GM19467 (cell line): ENCODE results near the gene TRMT6.
A peak's percentile ranks its signal among the peaks of the same experiment; 100 is the strongest.

Experiments
- ATAC-seq: cut with Tn5 transposase; IDR thresholded peaks from one replicate; pipeline ENCODE4 v1.9.1; 2021; ENCODE audit warnings: mild to moderate bottlenecking, moderate library complexity; ENCODE audit not compliant: unreplicated experiment

Gene TRMT6

GRCh38 chr20:5949943-5950270 lies 426 bp downstream of the TRMT6 start:
- ATAC-seq, result peak; percentile 6

DNA sequence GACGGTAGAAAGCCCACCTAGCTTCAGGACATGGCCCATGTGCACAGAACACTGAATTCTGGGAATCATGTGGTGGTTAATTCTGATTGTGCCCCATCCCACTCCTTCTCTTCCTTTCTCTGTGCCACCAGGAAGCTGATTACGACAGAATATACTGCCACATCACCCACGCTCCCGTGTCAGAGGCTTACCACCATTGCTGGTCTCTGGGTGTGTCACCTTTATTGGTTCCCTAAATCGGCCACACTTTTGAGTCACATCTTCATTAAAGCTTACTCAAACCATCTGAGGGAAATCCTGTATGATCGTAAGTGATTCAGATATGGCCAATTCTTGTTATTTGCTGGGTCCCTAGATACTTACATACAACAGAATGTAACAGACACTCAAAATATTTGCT lies 3.1 kb downstream of the TRMT6 start:
- ATAC-seq, result no peak

- no peak for ATAC-seq
Measured at GRCh38 chr20:5945963-5946362, 4.4 kb downstream of the TRMT6 start.

DNA sequence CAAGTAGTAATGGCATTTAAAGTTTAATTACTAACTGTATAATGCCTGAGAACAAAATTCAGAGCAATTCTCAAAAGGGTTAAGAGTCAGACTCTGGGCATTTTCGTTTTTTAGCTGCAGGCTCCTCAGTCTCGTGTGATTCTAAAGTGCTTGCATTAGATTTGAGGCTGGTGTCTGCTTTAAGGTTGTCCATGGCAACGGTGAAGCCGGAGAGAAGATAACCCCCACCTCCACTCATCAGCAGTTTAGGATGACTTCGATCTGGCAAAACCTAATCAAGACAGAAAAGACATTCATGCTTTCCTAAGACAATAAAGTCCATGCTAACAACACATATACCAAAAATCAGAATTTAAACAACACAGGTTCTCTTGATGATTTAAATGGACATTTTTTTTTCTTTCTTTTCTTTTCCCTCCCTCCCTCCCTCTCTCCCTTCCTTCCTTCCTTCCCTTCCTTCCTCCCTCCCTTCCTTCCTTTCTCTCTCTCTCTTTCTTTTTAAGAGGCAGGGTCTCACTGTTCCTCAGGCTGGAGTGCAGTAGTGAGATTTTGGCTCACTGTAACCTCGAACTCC lies 11.8 kb downstream of the TRMT6 start:
- no peak for ATAC-seq

- ATAC-seq, result no peak
Measured at GRCh38 chr20:5936238-5936637, 14.1 kb downstream of the TRMT6 start.

DNA sequence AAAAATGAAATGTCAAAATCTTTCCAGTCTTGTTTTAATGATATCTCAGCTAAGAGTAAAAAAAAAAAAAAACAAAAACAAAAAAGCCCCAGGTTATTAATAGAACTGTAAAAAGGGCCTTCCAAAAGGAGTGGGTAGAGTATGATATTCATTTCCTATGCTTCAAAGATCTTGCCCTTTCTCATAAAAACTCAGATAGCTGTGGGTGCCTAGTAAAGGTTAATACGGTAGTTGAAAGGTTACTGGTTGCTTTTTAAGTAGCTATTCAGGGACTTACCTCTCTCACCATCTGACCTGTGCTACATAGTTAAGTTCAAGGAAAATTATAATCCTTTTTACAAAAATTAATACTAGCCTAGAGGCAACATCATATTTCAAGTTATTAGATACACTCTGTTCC lies 14.9 kb downstream of the TRMT6 start:
- ATAC-seq, result no peak

DNA sequence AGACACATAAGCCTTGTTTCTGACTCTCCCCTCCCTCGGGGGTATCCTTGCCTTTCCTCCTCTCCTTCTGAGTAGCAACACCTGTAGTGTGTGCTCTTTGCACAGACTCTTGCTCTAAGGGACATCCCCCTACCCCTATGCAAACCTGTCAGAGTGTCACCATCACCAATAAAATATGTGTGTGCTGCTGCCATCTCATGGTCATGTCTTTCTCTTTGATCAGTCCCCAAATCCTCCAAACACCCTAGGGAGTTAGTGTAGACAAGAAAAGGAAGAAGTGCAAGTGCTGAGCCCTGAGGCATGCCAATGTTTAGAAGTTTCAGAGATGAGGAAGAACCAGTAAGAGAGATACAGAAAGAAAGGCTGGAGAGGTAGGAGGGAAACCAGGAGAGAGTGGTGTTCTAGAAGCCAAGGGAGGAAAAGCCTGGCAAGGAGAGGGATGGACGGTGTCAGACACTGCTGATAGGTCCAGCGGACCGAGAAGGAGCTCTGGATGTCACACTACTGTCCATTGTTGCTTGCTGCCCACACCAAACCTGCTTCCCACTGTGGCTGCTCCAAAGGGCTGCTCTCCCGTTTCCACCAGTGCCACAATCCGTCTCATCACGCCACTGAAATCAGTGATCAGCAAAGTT lies 16.4 kb downstream of the TRMT6 start:
- ATAC-seq, result no peak

GRCh38 chr20:5932796-5933195 lies 17.5 kb downstream of the TRMT6 start:
- ATAC-seq, result no peak

DNA sequence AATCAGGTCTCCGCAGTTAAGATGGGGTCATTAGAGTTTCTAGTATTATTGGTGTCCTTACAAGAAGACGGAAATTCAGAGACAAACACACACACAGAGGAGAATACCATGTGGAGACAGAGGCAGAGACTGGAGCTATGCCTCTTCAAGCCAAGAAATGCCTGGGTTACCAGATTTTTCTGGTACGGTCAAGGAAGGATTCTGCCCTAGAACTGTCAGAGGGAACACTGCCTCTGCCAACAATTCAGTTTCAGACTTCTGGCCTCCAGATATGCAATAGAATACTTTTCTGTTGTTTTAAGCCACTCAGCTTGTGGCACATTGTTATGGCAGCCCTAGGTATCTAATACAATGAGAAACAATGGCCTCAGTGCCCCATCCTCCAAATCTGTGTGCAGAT lies 18.9 kb downstream of the TRMT6 start:
- no peak for ATAC-seq

GRCh38 chr20:5928836-5929715 lies 21.3 kb downstream of the TRMT6 start:
- ATAC-seq, result no peak

DNA sequence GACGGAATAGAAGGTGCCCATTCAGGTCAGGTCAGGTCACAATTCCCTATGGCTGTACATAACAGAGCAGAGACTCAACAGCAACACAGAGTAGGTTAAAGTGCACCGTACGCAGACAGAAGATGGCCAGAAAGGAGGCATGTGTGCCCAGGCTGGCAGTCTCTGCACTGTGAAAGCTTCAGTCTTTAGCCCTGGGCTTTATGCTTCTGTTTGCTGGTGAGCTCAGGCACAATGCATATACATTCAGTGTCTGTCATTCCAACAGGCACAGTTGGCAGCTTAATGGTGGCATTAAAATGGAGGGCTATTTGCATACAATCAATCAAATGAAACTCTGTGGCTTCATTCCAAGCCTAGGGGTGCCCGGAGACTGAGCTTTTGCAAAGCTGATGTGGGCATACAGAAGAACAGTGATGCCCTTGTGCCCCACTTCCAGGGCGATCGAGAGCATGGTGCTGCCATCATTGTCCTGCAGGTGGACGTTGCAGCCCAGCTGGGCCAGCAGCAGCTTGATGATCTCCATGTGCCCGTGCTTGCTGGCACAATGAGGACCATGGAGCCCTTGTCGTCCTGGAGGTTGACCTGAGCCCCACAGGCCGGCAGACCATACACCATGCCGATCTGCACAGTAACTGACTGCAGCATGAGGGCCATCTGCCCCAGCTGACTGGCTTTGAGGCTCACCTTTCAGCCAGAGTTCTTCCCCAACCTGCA lies 22.4 kb downstream of the TRMT6 start:
- no peak for ATAC-seq

GRCh38 chr20:5925551-5925950 lies 24.8 kb downstream of the TRMT6 start:
- ATAC-seq, result no peak

- no peak for ATAC-seq
Measured at GRCh38 chr20:5923493-5923892, 26.8 kb downstream of the TRMT6 start.

- no peak for ATAC-seq
Measured at GRCh38 chr20:5920581-5920980, 29.8 kb downstream of the TRMT6 start.

- no peak for ATAC-seq
Measured at GRCh38 chr20:5919626-5920544, 30.4 kb downstream of the TRMT6 start.

GRCh38 chr20:5918856-5919625 lies 31.3 kb downstream of the TRMT6 start:
- ATAC-seq, result no peak

DNA sequence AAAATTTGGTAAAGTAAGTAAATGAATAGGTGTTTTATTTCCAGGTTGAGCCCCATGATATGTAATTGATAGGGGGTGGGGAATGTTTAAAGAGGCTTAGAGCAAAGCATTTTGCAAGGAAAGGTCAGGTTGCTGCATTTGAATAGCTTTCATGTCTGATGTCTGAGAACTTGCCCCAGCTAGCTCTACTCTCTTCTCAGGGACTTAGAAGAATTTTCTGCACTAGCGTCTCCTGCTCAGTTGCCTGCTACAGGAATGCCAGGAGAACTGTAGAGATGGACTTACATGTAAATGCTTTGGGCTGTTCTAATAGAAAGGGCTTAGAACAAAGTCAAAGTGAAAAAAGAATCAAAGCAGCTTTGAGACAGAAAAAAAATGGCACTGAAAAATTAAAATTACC lies 35.5 kb downstream of the TRMT6 start:
- ATAC-seq, result no peak

DNA sequence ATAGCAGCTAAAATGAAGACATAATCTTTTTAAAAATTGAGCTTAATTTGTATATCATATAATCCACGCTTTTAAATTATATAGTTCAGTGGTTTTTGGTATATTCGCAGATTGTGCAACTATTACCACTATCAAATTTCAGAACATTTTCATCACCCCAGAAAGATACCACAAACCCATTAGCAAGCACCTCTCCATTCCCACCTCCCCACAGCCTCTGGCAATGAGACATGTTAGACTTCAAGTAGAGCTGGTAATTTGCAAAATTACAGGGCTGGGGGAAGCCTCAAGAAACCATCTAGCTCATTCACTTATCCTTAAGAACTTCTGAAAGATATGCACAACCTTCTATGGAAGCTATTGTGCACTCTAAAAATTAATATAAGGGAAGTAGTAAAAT lies 37.2 kb downstream of the TRMT6 start:
- no peak for ATAC-seq

GRCh38 chr20:5910186-5910585 lies 40.1 kb downstream of the TRMT6 start:
- no peak for ATAC-seq

DNA sequence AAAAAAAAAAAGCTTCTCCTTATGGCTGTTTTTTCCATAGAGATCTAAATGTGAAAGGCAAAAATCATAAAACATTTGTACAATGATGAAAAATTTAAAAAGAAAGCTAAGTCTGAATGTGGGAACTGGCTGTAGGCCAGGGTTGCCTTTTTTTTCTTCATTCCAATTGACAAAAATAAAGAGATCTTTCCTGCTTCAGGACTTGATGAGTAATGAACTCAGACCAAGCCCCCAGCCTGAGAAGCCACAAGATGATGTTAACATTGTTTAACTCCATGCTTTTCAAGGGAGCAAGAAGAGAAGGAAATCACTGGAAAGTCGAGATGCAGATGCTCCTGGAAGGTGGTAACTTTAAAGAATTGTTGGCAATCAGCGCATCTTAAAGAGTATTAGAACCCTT lies 41.4 kb downstream of the TRMT6 start:
- ATAC-seq, result no peak
